Osteocyte (in vitro differentiated cells): ENCODE data around the gene F10. TPM values are rescaled to one million over a fixed set of nuclear protein-coding genes. Genes with fewer than 3 reads are reported as not detected.
A peak's percentile ranks its signal among the peaks of the same experiment; 100 is the strongest.

Experiments used
- DNase-seq: peaks from one replicate; pipeline ENCODE4 v3.0.0; 2021; ENCODE audit warnings: mixed read lengths; ENCODE audit not compliant: unreplicated experiment; ENCODE audit errors: extremely low spot score
- H3K27ac Mint-ChIP-seq: one replicate; pipeline ENCODE4 v1.8.0; 2021; ENCODE audit warnings: mild to moderate bottlenecking, mixed read lengths; ENCODE audit not compliant: unreplicated experiment
- H3K27me3 Mint-ChIP-seq: one replicate; pipeline ENCODE4 v1.8.0; 2021; ENCODE audit warnings: mixed read lengths; ENCODE audit not compliant: unreplicated experiment
- H3K36me3 Mint-ChIP-seq: one replicate; pipeline ENCODE4 v1.8.0; 2021; ENCODE audit warnings: mixed read lengths; ENCODE audit not compliant: unreplicated experiment
- H3K4me1 Mint-ChIP-seq: one replicate; pipeline ENCODE4 v1.8.0; 2021; ENCODE audit warnings: mixed read lengths; ENCODE audit not compliant: unreplicated experiment
- H3K4me3 Mint-ChIP-seq: one replicate; pipeline ENCODE4 v1.8.0; 2021; ENCODE audit warnings: mild to moderate bottlenecking, moderate library complexity, mixed read lengths; ENCODE audit not compliant: unreplicated experiment
- H3K9me3 Mint-ChIP-seq: one replicate; pipeline ENCODE4 v1.8.0; 2021; ENCODE audit warnings: mixed read lengths; ENCODE audit not compliant: unreplicated experiment
- CTCF ChIP-seq: fragments of 200-600 bp; sonication (generic); IDR thresholded peaks from 2 replicates; pipeline ENCODE4 v1.5.0; 2021; ENCODE audit warnings: antibody characterized with exemption, mild to moderate bottlenecking, moderate library complexity
- total RNA-seq: library from RNA; stranded (reverse); gene quantifications from 2 replicates; pipeline ENCODE4 v1.2.1, GENCODE V29; 2021

F10 gene
- total RNA-seq, 1 donor from 2014 or later, result 1.8 TPM

- H3K9me3 Mint-ChIP-seq, result no peaks in the 10 kb centered on the region
- no peak overlapping the region for H3K27ac Mint-ChIP-seq
- no peak for TF ChIP-seq CTCF
- H3K27me3 Mint-ChIP-seq, result no peaks in the 10 kb centered on the region
- peak; percentile 82 for DNase-seq
- no peak overlapping the region for H3K4me3 Mint-ChIP-seq
- no peaks in the 10 kb centered on the region for H3K36me3 Mint-ChIP-seq
- peaks cover 5% of the 10 kb centered on the region for H3K4me1 Mint-ChIP-seq
Measured at GRCh38 chr13:113117335-113117872, 5.2 kb upstream of the F10 start.

GRCh38 chr13:113117911-113118260 is 4.7 kb upstream of the F10 start:
- Mint-ChIP-seq H3K27me3 (no peaks in the 10 kb centered on the region), H3K4me3 (no peak overlapping the region), H3K9me3 (no peaks in the 10 kb centered on the region), H3K27ac (no peak overlapping the region), H3K4me1 (peaks cover 10% of the 10 kb centered on the region), H3K36me3 (no peaks in the 10 kb centered on the region)
- DNase-seq, result peak; percentile 82
- TF ChIP-seq CTCF, result no peak

- Mint-ChIP-seq H3K36me3 (no peaks in the 10 kb centered on the region), H3K9me3 (no peaks in the 10 kb centered on the region), H3K27me3 (no peaks in the 10 kb centered on the region), H3K4me3 (no peak overlapping the region), H3K27ac (no peak overlapping the region), H3K4me1 (peaks cover 15% of the 10 kb centered on the region)
- no peak for TF ChIP-seq CTCF
- peak; percentile 83 for DNase-seq
Measured at GRCh38 chr13:113118261-113119021, 4.2 kb upstream of the F10 start.

- H3K4me1 Mint-ChIP-seq, result peaks cover 15% of the 10 kb centered on the region
- no peak for TF ChIP-seq CTCF
- H3K4me3 Mint-ChIP-seq, result no peak overlapping the region
- no peaks in the 10 kb centered on the region for H3K27me3 Mint-ChIP-seq
- no peaks in the 10 kb centered on the region for H3K9me3 Mint-ChIP-seq
- H3K27ac Mint-ChIP-seq, result no peak overlapping the region
- peak; percentile 57 for DNase-seq
- no peaks in the 10 kb centered on the region for H3K36me3 Mint-ChIP-seq
Measured at GRCh38 chr13:113119166-113119821, 3.3 kb upstream of the F10 start.

GRCh38 chr13:113119822-113120189 is 2.8 kb upstream of the F10 start:
- Mint-ChIP-seq H3K27ac (no peak overlapping the region), H3K36me3 (no peaks in the 10 kb centered on the region), H3K9me3 (no peaks in the 10 kb centered on the region), H3K27me3 (no peaks in the 10 kb centered on the region), H3K4me1 (peaks cover 15% of the 10 kb centered on the region), H3K4me3 (no peak overlapping the region)
- peak; percentile 68 for DNase-seq
- no peak for TF ChIP-seq CTCF
